ENCODE results near the gene SLC19A1.

Gene SLC19A1

DNA sequence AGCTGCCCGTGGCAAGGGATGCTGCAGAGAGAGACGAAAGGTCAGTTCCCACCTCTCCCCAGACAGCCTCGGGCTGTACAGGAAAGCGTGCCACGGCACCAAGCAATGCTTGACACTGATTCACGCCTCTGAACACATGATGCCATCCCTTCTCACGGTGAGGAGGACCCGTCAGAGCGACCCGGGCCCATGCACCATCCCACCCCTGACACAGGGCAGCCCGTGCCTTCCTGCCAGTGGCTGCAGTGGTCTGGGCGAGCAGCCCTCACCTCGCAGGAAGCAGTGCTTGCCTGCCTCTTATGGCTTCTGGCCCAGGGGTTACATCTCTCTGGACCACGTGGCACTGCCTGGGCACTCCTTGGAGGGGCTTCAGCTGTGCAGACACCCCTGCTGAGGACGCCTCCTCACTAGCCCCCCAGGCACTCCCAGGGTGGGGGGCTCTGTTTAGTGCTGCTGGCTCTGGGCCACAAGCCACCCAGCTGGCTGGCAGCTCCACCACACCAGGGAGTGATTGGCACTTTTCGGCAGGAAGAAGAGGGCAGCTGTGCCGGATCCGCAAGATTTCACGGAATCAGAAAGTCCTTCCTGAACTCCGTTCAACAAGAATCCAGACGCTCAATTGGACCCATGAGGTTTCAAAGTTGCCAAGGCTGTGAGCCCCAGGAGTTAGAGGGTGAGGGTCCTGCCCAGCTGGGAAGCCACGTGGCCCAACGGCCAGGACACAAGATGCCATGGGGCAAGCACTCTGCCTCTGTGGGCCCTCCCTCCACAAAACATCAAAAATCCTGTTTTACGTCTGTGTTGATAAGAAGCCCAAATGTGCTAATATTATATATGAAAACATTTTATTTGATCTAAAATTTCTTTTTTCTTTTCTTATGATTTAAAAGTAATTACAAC is 34.8 kb upstream of the SLC19A1 start:
- DNase-seq (ENCODE audit: low read depth) = no peak
- H3K4me3 ChIP-seq (ENCODE audit: control insufficient read depth, low read depth, low read length) = no peak overlapping the region
- TF ChIP-seq, protein P1, sequence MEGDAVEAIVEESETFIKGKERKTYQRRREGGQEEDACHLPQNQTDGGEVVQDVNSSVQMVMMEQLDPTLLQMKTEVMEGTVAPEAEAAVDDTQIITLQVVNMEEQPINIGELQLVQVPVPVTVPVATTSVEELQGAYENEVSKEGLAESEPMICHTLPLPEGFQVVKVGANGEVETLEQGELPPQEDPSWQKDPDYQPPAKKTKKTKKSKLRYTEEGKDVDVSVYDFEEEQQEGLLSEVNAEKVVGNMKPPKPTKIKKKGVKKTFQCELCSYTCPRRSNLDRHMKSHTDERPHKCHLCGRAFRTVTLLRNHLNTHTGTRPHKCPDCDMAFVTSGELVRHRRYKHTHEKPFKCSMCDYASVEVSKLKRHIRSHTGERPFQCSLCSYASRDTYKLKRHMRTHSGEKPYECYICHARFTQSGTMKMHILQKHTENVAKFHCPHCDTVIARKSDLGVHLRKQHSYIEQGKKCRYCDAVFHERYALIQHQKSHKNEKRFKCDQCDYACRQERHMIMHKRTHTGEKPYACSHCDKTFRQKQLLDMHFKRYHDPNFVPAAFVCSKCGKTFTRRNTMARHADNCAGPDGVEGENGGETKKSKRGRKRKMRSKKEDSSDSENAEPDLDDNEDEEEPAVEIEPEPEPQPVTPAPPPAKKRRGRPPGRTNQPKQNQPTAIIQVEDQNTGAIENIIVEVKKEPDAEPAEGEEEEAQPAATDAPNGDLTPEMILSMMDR (IDR thresholded peaks at IDR 0.05; ENCODE audit: control insufficient read depth, insufficient read depth, low read depth, low read length, missing control alignments) = no peak

DNA sequence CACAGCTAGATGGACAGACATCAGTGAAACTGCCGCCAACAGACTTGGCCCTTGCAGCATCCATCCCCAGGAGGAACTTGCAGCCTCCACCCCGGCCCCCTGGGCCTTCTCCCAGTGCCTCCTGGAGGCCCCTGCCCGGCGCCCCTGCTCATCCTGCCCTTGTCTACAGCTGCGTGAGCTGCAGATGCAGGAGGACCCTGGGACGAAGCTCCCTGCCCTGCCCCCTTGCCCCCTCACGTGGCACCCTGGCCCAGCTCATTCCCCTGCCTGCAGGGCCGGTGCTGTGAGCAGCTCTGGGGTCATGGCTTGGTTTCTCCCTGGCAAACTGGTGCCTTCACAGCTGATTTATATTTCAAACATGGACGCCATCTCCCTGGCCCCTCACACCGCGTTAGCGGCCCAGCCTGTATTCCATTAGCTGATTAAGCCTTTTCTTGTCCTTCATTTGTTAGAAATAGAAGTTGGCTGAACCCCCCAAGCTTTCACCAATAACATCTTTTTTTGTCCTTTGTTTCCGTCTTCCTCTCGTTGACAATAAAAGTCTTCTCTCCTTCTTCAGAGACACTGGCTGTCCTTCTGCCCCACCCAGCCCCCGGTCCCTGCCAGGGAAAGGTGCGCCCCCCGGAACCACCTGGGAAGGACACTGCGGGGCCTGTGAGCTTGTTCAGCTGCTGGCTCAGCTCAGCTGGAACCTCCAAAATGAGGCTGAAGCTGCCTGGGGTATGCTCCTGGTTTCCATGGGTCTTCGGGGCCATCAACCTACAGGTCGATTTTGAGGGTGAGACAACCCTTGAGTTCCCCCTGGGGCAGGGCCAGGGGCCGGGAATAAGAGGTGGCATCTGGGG is 34.0 kb upstream of the SLC19A1 start:
- TF ChIP-seq, protein P1 (IDR thresholded peaks at IDR 0.05; ENCODE audit: control insufficient read depth, insufficient read depth, low read depth, low read length, missing control alignments) = no peak
- no peak overlapping the region for H3K4me3 ChIP-seq (ENCODE audit: control insufficient read depth, low read depth, low read length)
- no peak for DNase-seq (ENCODE audit: low read depth)

DNA sequence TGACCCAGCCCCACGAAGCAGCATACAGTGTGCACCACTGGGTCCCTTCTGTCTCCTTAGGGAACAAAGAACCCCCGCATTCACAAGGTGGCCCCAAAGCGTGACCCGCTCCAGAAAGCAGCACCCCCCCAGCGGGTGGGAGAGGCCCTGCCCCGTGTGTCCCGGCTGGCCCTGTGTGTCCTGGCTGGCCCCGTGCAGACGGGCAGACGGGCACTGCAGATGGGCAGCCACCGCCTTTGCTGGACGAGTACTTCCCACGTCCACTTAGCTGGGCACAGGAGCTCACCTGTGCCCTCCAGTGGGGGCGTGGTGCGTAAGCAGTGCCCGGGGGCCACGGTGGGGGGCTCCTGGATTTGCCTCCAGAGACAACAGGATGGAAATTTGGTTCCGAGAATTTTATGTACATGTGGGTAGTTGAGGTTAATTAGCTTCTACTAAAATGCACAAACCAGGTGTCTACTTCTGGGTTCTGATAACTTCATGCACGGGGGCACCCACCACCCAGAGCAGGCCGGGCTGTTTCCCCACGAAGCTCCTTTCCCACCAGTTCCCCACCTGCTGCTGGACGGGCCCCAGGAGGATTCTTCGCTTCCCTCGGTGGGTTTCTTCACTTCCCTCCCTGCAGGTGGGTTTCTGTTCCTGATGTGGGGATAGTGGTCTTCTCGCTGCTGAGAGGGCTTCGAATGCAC is 33.2 kb upstream of the SLC19A1 start:
- no peak for DNase-seq (ENCODE audit: low read depth)
- TF ChIP-seq, protein P1 (IDR thresholded peaks at IDR 0.05; ENCODE audit: control insufficient read depth, insufficient read depth, low read depth, low read length, missing control alignments) = no peak
- H3K4me3 ChIP-seq (ENCODE audit: control insufficient read depth, low read depth, low read length) = no peak overlapping the region

DNA sequence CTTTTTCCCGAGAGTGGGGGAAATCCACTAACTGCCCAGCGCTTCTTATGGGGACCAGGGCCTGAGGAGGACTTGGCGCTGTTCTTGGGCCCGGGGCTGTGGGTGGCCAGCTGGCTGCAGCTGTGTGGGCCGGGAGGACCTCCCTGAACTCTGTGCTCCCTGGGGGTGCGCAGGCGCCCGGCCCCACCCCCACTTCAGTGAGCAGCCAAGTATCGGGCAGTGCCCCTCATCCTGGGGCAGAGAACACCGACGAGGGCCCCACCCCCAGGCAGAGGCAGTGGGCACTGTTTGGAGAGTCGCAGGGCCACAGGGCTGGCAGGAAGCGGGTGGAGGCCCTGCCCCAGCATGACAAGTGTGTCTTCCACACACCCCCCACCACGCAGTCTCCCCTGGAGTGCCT is 32.5 kb upstream of the SLC19A1 start:
- no peak for DNase-seq (ENCODE audit: low read depth)
- TF ChIP-seq, protein P1 (IDR thresholded peaks at IDR 0.05; ENCODE audit: control insufficient read depth, insufficient read depth, low read depth, low read length, missing control alignments) = no peak
- H3K4me3 ChIP-seq (ENCODE audit: control insufficient read depth, low read depth, low read length) = no peak overlapping the region

DNA sequence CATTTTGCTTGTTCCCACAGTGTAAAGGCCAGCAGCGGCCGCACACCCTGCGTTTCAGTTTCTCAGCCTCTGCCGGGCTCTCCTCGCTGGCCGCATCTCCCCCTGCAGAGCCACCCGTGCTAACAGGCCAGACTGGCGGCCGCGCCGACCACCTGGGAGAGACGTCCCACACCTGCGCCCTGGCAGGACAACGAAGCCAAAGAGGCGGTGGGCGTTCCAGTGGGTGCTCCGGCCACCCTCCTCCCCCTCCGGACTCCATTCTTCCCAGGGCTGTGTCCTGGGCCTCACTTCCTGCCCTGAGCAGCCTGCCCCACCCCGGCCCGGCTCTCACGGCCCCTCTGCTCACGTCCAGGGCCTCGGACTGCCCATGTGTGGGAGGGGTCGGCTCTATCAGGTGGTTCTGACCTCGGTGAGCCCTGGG is 31.9 kb upstream of the SLC19A1 start:
- no peak for DNase-seq (ENCODE audit: low read depth)
- no peak overlapping the region for H3K4me3 ChIP-seq (ENCODE audit: control insufficient read depth, low read depth, low read length)

More for the DNA sequence above, 31.9 kb upstream of the SLC19A1 start:
- TF ChIP-seq, protein P1 (IDR thresholded peaks at IDR 0.05; ENCODE audit: control insufficient read depth, insufficient read depth, low read depth, low read length, missing control alignments) = no peak

All from AG09309 (cell line).